BLaER1 treated with 17β-estradiol and CSF1 and Interleukin-3, amounts not matched to agents 10 nM and 100 nM (cell line): ENCODE measurements around the gene TMEM63B.

Experiments
- H3K27ac ChIP-seq, 11 experiments: shearing (Covaris generic); formaldehyde crosslinking; 2 replicates each; pipeline ENCODE4 v1.8.1; 2022
- H3K27me3 ChIP-seq, 11 experiments: shearing (Covaris generic); formaldehyde crosslinking; 2 replicates each; pipeline ENCODE4 v1.8.1; 2022
- H3K36me3 ChIP-seq, 11 experiments: shearing (Covaris generic); formaldehyde crosslinking; 2 replicates each; pipeline ENCODE4 v1.8.1; 2022
- H3K4me1 ChIP-seq, 10 experiments: shearing (Covaris generic); formaldehyde crosslinking; 2 replicates each; pipeline ENCODE4 v1.8.1; 2022
- H3K4me2 ChIP-seq, 11 experiments: shearing (Covaris generic); formaldehyde crosslinking; 2 replicates each; pipeline ENCODE4 v1.8.1; 2022
- H3K4me3 ChIP-seq, 10 experiments: shearing (Covaris generic); formaldehyde crosslinking; 2 replicates each; pipeline ENCODE4 v1.8.1; 2022
- H3K9ac ChIP-seq, 11 experiments: shearing (Covaris generic); formaldehyde crosslinking; 2 replicates each; pipeline ENCODE4 v1.8.1; 2022
- H3K9me3 ChIP-seq, 11 experiments: shearing (Covaris generic); formaldehyde crosslinking; replicated peaks in 1 of 11; 2 replicates each; pipeline ENCODE4 v1.8.1; 2022
- H4K20me1 ChIP-seq, 11 experiments: shearing (Covaris generic); formaldehyde crosslinking; 2 replicates each; pipeline ENCODE4 v1.8.1; 2022
- Cebpa-rat ChIP-seq, 11 experiments: shearing (Covaris generic); IDR thresholded peaks; 2 replicates each; pipeline ENCODE4 v1.8.1; 2022

TMEM63B gene

DNA sequence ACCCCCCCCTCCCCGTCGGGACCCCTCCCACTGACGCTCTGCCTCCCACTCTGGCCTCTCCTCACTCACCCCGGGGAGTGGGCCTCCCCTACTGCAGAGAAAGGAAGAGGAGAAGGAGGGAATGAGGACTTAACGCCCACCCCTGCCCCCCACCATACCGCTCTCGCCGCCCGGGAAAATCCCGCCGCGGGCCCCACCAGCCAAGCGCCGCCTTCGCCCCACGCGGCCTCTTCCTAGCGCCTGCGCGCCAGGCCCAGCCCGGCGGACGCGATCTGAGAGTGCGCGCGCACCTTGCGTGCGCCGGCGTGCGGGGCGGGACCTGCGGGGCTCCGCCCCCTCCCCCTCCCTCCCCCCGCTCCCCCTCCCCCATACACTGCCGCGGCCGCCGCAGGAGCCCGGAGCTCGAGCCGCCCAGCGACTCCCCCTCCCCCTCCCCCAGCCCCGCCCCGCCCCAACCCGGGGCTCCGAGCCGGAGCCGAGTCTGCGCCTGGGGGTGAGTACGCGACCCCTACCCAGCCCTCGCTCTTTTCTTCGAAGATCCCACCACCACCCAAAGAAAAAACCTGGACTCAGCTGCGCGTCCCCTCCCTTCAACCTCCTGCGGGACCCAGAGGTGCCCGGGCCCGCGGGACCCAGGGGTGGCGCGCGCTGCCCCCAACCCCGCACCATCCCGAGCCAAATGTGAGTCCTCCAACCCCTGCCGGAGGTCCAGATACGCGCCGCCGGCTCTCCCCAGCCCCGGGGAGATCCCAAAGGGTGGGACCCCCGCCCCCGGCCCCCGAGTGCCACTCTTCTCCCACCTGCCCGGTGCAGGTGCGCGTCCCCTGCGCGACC, at the start of gene TMEM63B, which contains the start of gene MRPL14:
TMEM63B (plus strand) TSS at position 369 of the 834 bp plus-strand sequence. CDS start 7,031 bp downstream, outside the sequence.
MRPL14 (minus strand) TSS at position 267 of the 834 bp plus-strand sequence. CDS start 10,841 bp downstream, outside the sequence.
- Histone ChIP-seq H3K4me3 (peak within 1 kb of the TSS; percentile 78 to 98 (median 89)), H3K36me3 (peaks cover 0 to 11% (median 0%) of the 10 kb centered on the region in 11 experiments; a peak in 5 of 22 replicates), H3K4me1 (peaks cover 57 to 74% (median 68%) of the 10 kb centered on the region in 10 experiments), H3K9ac (peak within 1 kb of the TSS; percentile 76 to 91 (median 87)), H3K9me3 (no peaks in the 10 kb centered on the region), H3K27ac (peak within 1 kb of the TSS; percentile 65 to 87 (median 81)), H4K20me1 (peaks cover 44 to 84% (median 60%) of the 10 kb centered on the region in 11 experiments; a peak in 21 of 22 replicates), H3K4me2 (peak within 1 kb of the TSS; percentile 93 to 100 (median 98)), H3K27me3 (peaks cover 0 to 11% (median 0%) of the 10 kb centered on the region in 11 experiments; a peak in 7 of 22 replicates)
- TF ChIP-seq Cebpa-rat (IDR thresholded peaks at IDR 0.05) = no peak

DNA sequence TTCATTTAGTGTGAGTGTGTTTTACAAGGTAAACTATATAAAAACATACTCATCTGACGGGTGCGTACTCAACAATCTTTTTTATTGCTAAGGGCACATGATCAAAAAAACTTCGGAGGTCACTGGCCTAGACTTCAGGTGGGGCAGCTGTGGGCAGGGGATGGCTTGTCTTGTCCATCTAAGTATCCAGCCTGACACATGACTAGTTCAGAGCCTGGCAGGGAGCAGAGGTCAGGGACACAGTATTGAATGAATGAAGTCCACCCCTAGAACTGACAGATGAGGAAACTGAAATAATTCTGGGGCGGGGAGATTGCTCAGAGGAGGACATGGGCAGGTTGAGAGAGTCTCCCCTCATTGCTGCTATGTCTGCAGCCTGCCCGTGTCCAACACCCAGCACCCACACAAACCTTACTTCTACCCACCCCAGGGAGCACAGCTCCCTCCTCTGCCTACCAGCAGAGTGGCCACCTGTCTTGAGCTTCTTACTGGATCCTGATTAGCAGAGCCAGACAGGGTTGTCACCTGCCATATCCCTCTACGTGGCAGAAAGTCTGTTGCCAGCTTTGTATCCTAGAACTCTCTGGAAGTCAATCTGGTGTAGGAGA, 49.0 kb upstream of the TMEM63B start:
- Histone ChIP-seq H3K27me3 (no peaks in the 10 kb centered on the region), H3K4me3 (no peak overlapping the region), H3K4me1 (peaks cover 66 to 98% (median 97%) of the 10 kb centered on the region in 10 experiments), H3K4me2 (peak overlapping the region in 6 of 11 experiments; percentile 9 to 97 (median 94); a peak in 8 of 22 replicates), H4K20me1 (no peaks in the 10 kb centered on the region), H3K36me3 (no peaks in the 10 kb centered on the region), H3K9ac (peak overlapping the region in 1 of 11 experiments; percentile 20; a peak in 1 of 22 replicates), H3K27ac (no peak overlapping the region), H3K9me3 (no peaks in the 10 kb centered on the region)
- TF ChIP-seq Cebpa-rat (IDR thresholded peaks at IDR 0.05) = no peak

DNA sequence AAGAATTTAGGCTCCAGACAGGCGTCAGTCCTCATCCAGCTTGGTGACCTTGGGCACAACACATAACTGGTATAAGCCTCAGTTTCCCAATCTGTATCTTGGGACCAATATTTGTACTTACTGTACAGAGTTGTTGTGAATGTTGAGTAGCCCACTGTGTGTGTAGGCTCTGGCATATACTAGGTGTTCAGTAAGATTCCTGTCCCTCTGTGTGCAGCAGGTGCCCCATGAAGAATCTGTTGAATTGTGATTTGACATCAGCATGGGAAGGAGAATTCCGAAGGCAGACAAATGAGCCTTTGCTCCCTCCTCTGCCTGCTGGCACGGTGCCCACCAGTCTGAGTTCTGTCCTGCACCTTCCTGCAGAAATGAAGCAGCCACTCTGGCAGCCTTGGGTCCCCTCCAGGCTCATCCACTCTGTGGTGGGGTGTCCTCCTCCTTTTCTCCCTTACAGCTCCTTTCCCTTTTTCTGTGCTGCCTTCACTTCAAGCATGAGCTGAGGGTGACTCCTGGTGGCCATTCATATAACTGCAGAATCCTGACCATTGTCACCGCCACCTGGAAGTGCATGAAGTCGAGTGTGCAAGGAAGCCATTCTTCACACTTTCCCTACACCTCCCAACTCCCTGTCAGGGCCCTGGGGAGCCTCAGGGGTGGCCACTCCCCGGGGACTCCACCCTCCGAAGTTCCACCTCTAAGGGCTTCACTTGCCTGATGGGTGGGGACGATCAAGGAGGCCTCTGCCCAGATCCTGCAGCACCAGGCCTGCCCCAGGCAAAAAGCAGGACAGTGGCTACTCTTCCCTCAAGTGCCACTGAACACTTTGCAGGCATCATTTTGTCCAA, 48.3 kb upstream of the TMEM63B start:
- Histone ChIP-seq H3K9ac (peak overlapping the region in 4 of 11 experiments; percentile 2 to 31 (median 22); a peak in 2 of 22 replicates), H3K36me3 (no peaks in the 10 kb centered on the region), H3K4me1 (peaks cover 67 to 100% (median 99%) of the 10 kb centered on the region in 10 experiments), H3K4me2 (peak overlapping the region; percentile 70 to 97 (median 90); a peak in 21 of 22 replicates), H4K20me1 (no peaks in the 10 kb centered on the region), H3K9me3 (no peaks in the 10 kb centered on the region), H3K4me3 (no peak overlapping the region), H3K27ac (peak overlapping the region in 6 of 11 experiments; percentile 6 to 79 (median 71); a peak in 6 of 22 replicates), H3K27me3 (no peaks in the 10 kb centered on the region)
- TF ChIP-seq Cebpa-rat (IDR thresholded peaks at IDR 0.05) = no peak

DNA sequence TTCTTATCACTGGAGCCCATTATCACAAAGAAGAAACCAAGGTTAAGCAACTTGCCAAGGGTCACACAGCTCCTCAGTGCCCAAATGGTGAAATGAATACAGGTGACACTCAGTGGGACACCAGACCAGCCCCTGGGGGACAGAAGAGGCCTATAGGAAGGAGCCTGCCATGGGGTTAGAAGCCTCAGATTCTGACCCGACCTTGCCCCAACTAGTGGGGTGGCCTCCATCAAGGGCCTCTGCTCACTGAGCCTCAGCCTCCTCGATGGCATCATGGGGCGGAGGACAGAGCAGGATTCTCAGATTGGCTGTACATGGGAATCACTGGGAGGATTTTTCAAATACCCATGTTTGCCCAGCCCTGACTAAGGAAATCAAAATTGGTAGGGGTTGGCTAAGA, 47.7 kb upstream of the TMEM63B start:
- no peaks in the 10 kb centered on the region for H4K20me1 ChIP-seq
- H3K27me3 ChIP-seq = no peaks in the 10 kb centered on the region
- no peaks in the 10 kb centered on the region for H3K36me3 ChIP-seq
- H3K4me1 ChIP-seq = peaks cover 67 to 100% (median 99%) of the 10 kb centered on the region in 10 experiments
- no peak for TF ChIP-seq Cebpa-rat (IDR thresholded peaks at IDR 0.05)
- H3K9ac ChIP-seq = peak overlapping the region in 4 of 11 experiments; percentile 2 to 66 (median 28); a peak in 3 of 22 replicates
- peak overlapping the region; percentile 70 to 97 (median 90); a peak in 21 of 22 replicates for H3K4me2 ChIP-seq
- no peak overlapping the region for H3K4me3 ChIP-seq
- H3K9me3 ChIP-seq = no peaks in the 10 kb centered on the region
- H3K27ac ChIP-seq = peak overlapping the region in 7 of 11 experiments; percentile 37 to 79 (median 76); a peak in 9 of 22 replicates

DNA sequence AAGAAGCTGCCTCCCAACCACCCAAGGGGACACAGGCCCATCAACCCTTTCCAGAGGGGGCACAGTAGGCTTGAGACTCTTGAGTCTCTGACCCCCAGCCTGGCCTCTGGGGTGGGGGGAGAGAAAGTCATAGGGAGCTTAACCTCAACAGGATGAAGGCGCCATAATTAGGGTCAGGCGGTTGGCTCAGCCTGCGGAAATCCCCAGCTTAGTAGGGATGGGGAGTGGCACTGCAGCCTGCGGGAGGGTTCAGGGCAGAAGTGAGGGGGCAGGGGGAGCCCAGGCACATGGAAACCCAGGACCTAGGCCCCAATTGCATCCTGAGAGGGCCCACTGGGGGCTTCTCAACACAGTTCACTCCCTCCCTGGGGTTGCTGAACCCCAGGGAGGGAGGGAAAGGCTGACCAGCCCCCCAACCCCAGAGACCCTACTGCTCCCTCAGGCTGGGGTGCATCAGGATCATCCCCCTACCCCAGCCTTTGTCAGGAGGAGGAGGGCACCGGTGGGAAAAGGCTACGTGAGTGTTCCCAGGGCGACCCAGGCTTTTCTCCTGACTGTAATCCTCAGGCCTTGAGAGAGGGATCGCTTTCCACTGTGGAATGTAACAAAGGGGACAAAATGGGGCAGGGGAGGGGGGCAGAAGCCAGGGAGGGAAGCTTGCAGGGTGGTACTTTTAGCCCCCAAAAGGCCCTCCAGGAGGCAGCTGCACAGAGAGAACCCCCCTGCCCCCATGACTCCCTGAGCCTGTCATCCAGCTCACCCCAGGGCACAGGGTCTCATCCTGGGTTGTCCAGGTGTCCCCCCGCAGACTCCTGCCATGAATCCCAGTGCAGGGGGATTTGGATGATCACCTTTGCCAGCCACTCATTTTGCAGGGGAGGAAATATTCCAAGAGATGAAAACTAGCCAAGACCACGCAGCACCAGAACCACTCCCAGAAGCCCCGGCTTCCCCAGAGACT, 46.5 kb upstream of the TMEM63B start:
- Histone ChIP-seq H3K4me2 (peak overlapping the region; percentile 70 to 97 (median 90)), H3K27ac (peak overlapping the region; percentile 29 to 79 (median 66); a peak in 20 of 22 replicates), H3K9ac (peak overlapping the region; percentile 21 to 68 (median 52); a peak in 19 of 22 replicates), H3K36me3 (no peaks in the 10 kb centered on the region), H4K20me1 (no peaks in the 10 kb centered on the region), H3K4me3 (peak overlapping the region in 1 of 10 experiments; percentile 14; a peak in 2 of 20 replicates), H3K27me3 (no peaks in the 10 kb centered on the region), H3K4me1 (peaks cover 61 to 100% (median 99%) of the 10 kb centered on the region in 10 experiments), H3K9me3 (no peaks in the 10 kb centered on the region)
- no peak for TF ChIP-seq Cebpa-rat (IDR thresholded peaks at IDR 0.05)

DNA sequence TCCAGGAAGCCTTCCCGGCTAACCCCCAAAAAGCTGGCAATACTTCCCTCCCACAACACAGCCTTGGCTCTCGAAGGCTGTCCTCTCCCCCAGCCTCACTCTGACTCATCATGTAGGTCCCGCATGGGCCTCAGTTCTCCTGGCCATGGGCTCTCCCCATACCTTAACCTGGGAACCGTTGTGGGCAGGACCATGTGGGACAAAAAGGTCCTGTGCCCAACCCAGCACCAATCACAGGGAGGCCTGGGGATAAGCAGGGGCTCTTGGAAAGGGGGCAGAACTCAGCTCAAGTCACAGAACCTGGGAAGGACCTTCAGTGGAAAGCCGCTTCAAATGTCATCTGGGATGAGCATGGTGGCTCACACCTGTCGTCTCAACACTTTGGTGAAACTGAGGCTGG, 45.6 kb upstream of the TMEM63B start:
- TF ChIP-seq Cebpa-rat (IDR thresholded peaks at IDR 0.05) = no peak
- H3K9ac ChIP-seq = peak overlapping the region in 1 of 11 experiments; percentile 65; a peak in 2 of 22 replicates
- no peak overlapping the region; a peak in 1 of 20 replicates for H3K4me3 ChIP-seq
- H3K27me3 ChIP-seq = no peaks in the 10 kb centered on the region
- H3K9me3 ChIP-seq = no peaks in the 10 kb centered on the region
- H3K4me2 ChIP-seq = peak overlapping the region; percentile 70 to 97 (median 90); a peak in 20 of 22 replicates
- H3K4me1 ChIP-seq = peaks cover 61 to 100% (median 99%) of the 10 kb centered on the region in 10 experiments
- no peaks in the 10 kb centered on the region for H3K36me3 ChIP-seq
- peaks cover 0 to 1% (median 0%) of the 10 kb centered on the region in 11 experiments; a peak in 1 of 22 replicates for H4K20me1 ChIP-seq
- peak overlapping the region in 6 of 11 experiments; percentile 66 to 79 (median 74); a peak in 4 of 22 replicates for H3K27ac ChIP-seq

DNA sequence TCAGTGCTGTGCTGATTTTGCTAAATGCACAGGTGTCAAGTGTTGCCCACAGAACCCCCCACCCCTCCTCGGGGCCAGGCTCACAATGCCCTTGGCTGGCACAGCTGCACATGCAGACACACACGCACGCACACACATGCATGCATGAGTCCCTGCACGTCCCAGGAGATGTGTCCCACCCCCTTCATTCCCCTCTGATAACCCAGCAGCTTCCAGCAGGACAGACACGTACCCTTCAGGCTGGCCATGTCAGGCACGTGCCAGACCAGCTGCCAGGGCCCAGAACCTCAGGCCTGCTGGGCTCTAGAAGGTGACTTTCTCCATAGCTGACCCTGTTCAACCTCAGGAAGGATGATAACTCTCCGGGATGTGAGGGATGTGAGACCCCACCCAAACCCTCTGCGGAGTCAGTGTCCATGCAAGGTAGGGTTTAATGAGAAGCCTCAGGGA, 44.5 kb upstream of the TMEM63B start:
- Histone ChIP-seq H4K20me1 (peaks cover 0 to 10% (median 0%) of the 10 kb centered on the region in 11 experiments; a peak in 1 of 22 replicates), H3K4me1 (peaks cover 61 to 100% (median 99%) of the 10 kb centered on the region in 10 experiments), H3K4me3 (peak overlapping the region in 3 of 10 experiments; percentile 4 to 30 (median 17); a peak in 3 of 20 replicates), H3K9me3 (no peaks in the 10 kb centered on the region), H3K27me3 (no peaks in the 10 kb centered on the region), H3K36me3 (no peaks in the 10 kb centered on the region), H3K9ac (peak overlapping the region in 5 of 11 experiments; percentile 1 to 62 (median 53); a peak in 8 of 22 replicates), H3K4me2 (peak overlapping the region; percentile 30 to 97 (median 85); a peak in 17 of 22 replicates), H3K27ac (peak overlapping the region in 6 of 11 experiments; percentile 21 to 74 (median 66); a peak in 8 of 22 replicates)
- TF ChIP-seq Cebpa-rat (IDR thresholded peaks at IDR 0.05) = no peak
